HG02642 (cell line): ENCODE measurements around the gene NFIC.
"Not testable (repeated sequence)": the region's sequence is repeated elsewhere in the genome, so short reads cannot be mapped to it uniquely, and the experiment has no call there.

Experiments used
- ATAC-seq: cut with Tn5 transposase; IDR thresholded peaks from one replicate; pipeline ENCODE4 v1.9.1; 2021; ENCODE audit warnings: mild to moderate bottlenecking; ENCODE audit not compliant: unreplicated experiment, poor library complexity

The NFIC gene

GRCh38 chr19:3365836-3366752, at the start of gene NFIC:
Gene NFIC, plus strand, starts transcription at chr19:3366583. Its CDS starts 54 bp downstream, at chr19:3366637.
- no peak for ATAC-seq

GRCh38 chr19:3316659-3317207, 49.6 kb upstream of the NFIC start:
- ATAC-seq = no peak

GRCh38 chr19:3319643-3320353, 46.6 kb upstream of the NFIC start:
- no peak for ATAC-seq

- no peak for ATAC-seq
Measured at GRCh38 chr19:3320354-3320670, 46.1 kb upstream of the NFIC start.

- ATAC-seq = no peak
Measured at GRCh38 chr19:3320853-3321252, 45.5 kb upstream of the NFIC start.

- no peak for ATAC-seq
Measured at GRCh38 chr19:3321696-3322095, 44.7 kb upstream of the NFIC start.

GRCh38 chr19:3322199-3322978, 44.0 kb upstream of the NFIC start:
- ATAC-seq = no peak

- no peak for ATAC-seq
Measured at GRCh38 chr19:3323026-3323425, 43.4 kb upstream of the NFIC start.

GRCh38 chr19:3323658-3324057, 42.7 kb upstream of the NFIC start:
- no peak for ATAC-seq

- ATAC-seq = no peak
Measured at GRCh38 chr19:3324405-3324856, 42.0 kb upstream of the NFIC start.

- ATAC-seq = no peak
Measured at GRCh38 chr19:3325451-3325850, 40.9 kb upstream of the NFIC start.

GRCh38 chr19:3328743-3329142, 37.6 kb upstream of the NFIC start:
- ATAC-seq = no peak

- ATAC-seq = no peak
Measured at GRCh38 chr19:3330047-3330446, 36.3 kb upstream of the NFIC start.

- not testable (repeated sequence) for ATAC-seq
Measured at GRCh38 chr19:3332232-3332631, 34.2 kb upstream of the NFIC start.

- no peak for ATAC-seq
Measured at GRCh38 chr19:3333020-3333583, 33.3 kb upstream of the NFIC start.

GRCh38 chr19:3333662-3334061, 32.7 kb upstream of the NFIC start:
- ATAC-seq = no peak

- not testable (repeated sequence) for ATAC-seq
Measured at GRCh38 chr19:3334749-3335430, 31.5 kb upstream of the NFIC start.

GRCh38 chr19:3335431-3336350, 30.7 kb upstream of the NFIC start:
- no peak for ATAC-seq

- no peak for ATAC-seq
Measured at GRCh38 chr19:3336351-3336679, 30.1 kb upstream of the NFIC start.
